IPS-20b (cell line): ENCODE results near the gene FOXN3.

Source experiments
- H3K27ac ChIP-seq: one replicate; pipeline ENCODE4 v1.5.1; 2013; ENCODE audit warnings: low read length
- H3K27me3 ChIP-seq: 2 replicates; pipeline ENCODE4 v1.6.1; 2013; ENCODE audit warnings: mild to moderate bottlenecking, low read length, inconsistent platforms; ENCODE audit not compliant: insufficient read depth
- H3K36me3 ChIP-seq: 2 replicates; pipeline ENCODE4 v1.6.1; 2013; ENCODE audit warnings: low read depth, mild to moderate bottlenecking, inconsistent platforms, low read length, moderate library complexity; ENCODE audit not compliant: insufficient read depth
- H3K4me1 ChIP-seq: 2 replicates; pipeline ENCODE4 v1.6.1; 2013; ENCODE audit warnings: mild to moderate bottlenecking, control low read depth, inconsistent platforms, low read length, moderate library complexity; ENCODE audit not compliant: insufficient read depth
- H3K4me3 ChIP-seq: 2 replicates; pipeline ENCODE4 v1.5.1; 2013; ENCODE audit warnings: mild to moderate bottlenecking, low read length, inconsistent platforms
- H3K9ac ChIP-seq: 2 replicates; pipeline ENCODE4 v1.6.1; 2013; ENCODE audit warnings: low read depth, mild to moderate bottlenecking, inconsistent platforms, low read length, moderate library complexity
- H3K9me3 ChIP-seq: 2 replicates; pipeline ENCODE4 v1.6.1; 2013; ENCODE audit warnings: mild to moderate bottlenecking, low read depth, low read length, inconsistent platforms; ENCODE audit not compliant: insufficient read depth

The FOXN3 gene

DNA sequence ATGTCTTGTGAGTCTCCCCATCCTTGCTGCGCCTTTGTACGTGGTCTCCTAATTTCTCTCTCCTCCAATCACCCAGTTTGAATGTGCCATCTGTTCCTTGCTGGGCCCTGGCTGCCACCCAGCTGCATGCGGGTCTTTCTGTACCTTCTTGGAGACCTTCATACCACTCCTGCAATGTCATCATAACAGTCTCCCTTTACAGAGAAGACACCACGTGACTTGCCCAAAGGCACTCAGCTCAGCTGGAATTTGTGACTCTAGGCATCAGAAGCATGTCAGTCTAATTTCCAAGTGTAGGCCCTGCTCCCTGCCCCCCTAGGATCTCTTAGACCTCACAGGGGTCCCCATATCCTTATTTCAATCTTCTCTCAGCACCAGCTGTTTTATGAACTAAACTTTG lies 308.4 kb downstream of the FOXN3 start:
- Histone ChIP-seq H3K36me3 (no peaks in the 10 kb centered on the region), H3K27me3 (peaks cover 7% of the 10 kb centered on the region; the same call in 1 of the 2 replicates), H3K9me3 (no peaks in the 10 kb centered on the region; the same call in 1 of the 2 replicates), H3K9ac (no peak overlapping the region), H3K4me3 (no peak overlapping the region), H3K4me1 (no peaks in the 10 kb centered on the region), H3K27ac (no peak overlapping the region)

DNA sequence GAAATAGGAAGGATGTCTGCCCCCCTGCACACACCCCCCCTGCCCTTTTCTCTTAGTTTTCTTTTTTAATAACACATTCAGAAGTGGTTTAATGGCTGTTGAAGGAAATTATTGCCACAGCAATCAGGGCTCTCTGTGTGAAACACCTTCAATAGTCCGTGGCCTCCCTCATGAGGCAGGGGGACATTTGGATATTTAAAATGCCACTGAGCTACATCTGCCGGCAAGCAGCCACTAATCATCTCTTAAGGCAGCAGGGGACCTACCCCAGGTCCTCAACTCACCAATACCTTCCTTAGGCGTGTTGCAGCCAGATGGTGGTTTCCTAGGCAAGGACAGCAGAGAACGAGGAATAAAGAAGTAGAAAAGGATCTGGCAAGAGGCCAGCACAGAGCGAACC lies 309.4 kb downstream of the FOXN3 start:
- H3K9ac ChIP-seq = no peak overlapping the region
- no peak overlapping the region for H3K4me3 ChIP-seq
- H3K36me3 ChIP-seq = no peaks in the 10 kb centered on the region
- no peaks in the 10 kb centered on the region for H3K4me1 ChIP-seq
- H3K27me3 ChIP-seq = peaks cover 7% of the 10 kb centered on the region; the same call in 1 of the 2 replicates
- H3K27ac ChIP-seq = no peak overlapping the region
- no peaks in the 10 kb centered on the region; the same call in 1 of the 2 replicates for H3K9me3 ChIP-seq
